Measurements from ENCODE around the gene FEM1C. TPM values are rescaled to one million over a fixed set of nuclear protein-coding genes. Genes with fewer than 3 reads are reported as not detected.
"Not testable (repeated sequence)": the region's sequence is repeated elsewhere in the genome, so short reads cannot be mapped to it uniquely, and the experiment has no call there.

The FEM1C gene
- total RNA-seq, 1 experiment from 2014 or later, result 14.3 TPM

GRCh38 chr5:115522832-115523403, 21.7 kb downstream of the FEM1C start:
- DNase-seq (ENCODE audit: low read depth), result no peak

- DNase-seq (ENCODE audit: low read depth), result no peak
Measured at GRCh38 chr5:115520191-115520590, 24.4 kb downstream of the FEM1C start.

GRCh38 chr5:115516372-115516771, 28.2 kb downstream of the FEM1C start:
- DNase-seq (ENCODE audit: low read depth), result no peak

GRCh38 chr5:115514220-115514619, 30.4 kb downstream of the FEM1C start:
- peak; percentile 39 for DNase-seq (ENCODE audit: low read depth)

- no peak for DNase-seq (ENCODE audit: low read depth)
Measured at GRCh38 chr5:115511632-115512031, 32.9 kb downstream of the FEM1C start.

GRCh38 chr5:115510145-115510645, 34.4 kb downstream of the FEM1C start:
- no peak for DNase-seq (ENCODE audit: low read depth)

- no peak for DNase-seq (ENCODE audit: low read depth)
Measured at GRCh38 chr5:115509547-115509946, 35.0 kb downstream of the FEM1C start.

GRCh38 chr5:115507681-115508080, 36.9 kb downstream of the FEM1C start:
- DNase-seq (ENCODE audit: low read depth), result no peak

GRCh38 chr5:115503420-115503819, 41.2 kb downstream of the FEM1C start:
- DNase-seq (ENCODE audit: low read depth), result no peak

- DNase-seq (ENCODE audit: low read depth), result no peak
Measured at GRCh38 chr5:115501464-115502210, 42.9 kb downstream of the FEM1C start.

GRCh38 chr5:115500225-115500624, 44.4 kb downstream of the FEM1C start:
- DNase-seq (ENCODE audit: low read depth), result no peak

- no peak for DNase-seq (ENCODE audit: low read depth)
Measured at GRCh38 chr5:115496936-115497576, 47.5 kb downstream of the FEM1C start.

GRCh38 chr5:115494570-115495289, 49.8 kb downstream of the FEM1C start:
- peak; percentile 66 for DNase-seq (ENCODE audit: low read depth)

GRCh38 chr5:115490596-115490995, 54.0 kb downstream of the FEM1C start:
- DNase-seq (ENCODE audit: low read depth), result no peak

- no peak for DNase-seq (ENCODE audit: low read depth)
Measured at GRCh38 chr5:115489733-115490132, 54.8 kb downstream of the FEM1C start.

- DNase-seq (ENCODE audit: low read depth), result no peak
Measured at GRCh38 chr5:115487756-115488155, 56.8 kb downstream of the FEM1C start.

- no peak for DNase-seq (ENCODE audit: low read depth)
Measured at GRCh38 chr5:115487168-115487567, 57.4 kb downstream of the FEM1C start.

- DNase-seq (ENCODE audit: low read depth), result no peak
Measured at GRCh38 chr5:115486728-115487127, 57.8 kb downstream of the FEM1C start.

- DNase-seq (ENCODE audit: low read depth), result no peak
Measured at GRCh38 chr5:115484368-115484767, 60.2 kb downstream of the FEM1C start.

- no peak for DNase-seq (ENCODE audit: low read depth)
Measured at GRCh38 chr5:115480900-115481299, 63.7 kb downstream of the FEM1C start.

- no peak for DNase-seq (ENCODE audit: low read depth)
Measured at GRCh38 chr5:115480271-115480670, 64.3 kb downstream of the FEM1C start.

GRCh38 chr5:115479166-115479873, 65.3 kb downstream of the FEM1C start:
- not testable (repeated sequence) for DNase-seq (ENCODE audit: low read depth)

Data from RPMI7951 (cell line).